Hepatocyte (in vitro differentiated cells): ENCODE data around the gene MAGEA11.

ENCODE experiments used
- EZH2 ChIP-seq: fragments of 200-600 bp; sonication (generic); IDR thresholded peaks from 2 replicates; pipeline ENCODE4 v1.6.1; 2016; ENCODE audit warnings: antibody characterized with exemption, mild to moderate bottlenecking, borderline replicate concordance
- TF ChIP-seq, protein P1 (sequence below): fragments of 200-600 bp; sonication (generic); IDR thresholded peaks from 2 replicates; pipeline ENCODE4 v1.5.1; 2016; ENCODE audit warnings: antibody characterized with exemption, mild to moderate bottlenecking; ENCODE audit not compliant: poor library complexity

DNA sequence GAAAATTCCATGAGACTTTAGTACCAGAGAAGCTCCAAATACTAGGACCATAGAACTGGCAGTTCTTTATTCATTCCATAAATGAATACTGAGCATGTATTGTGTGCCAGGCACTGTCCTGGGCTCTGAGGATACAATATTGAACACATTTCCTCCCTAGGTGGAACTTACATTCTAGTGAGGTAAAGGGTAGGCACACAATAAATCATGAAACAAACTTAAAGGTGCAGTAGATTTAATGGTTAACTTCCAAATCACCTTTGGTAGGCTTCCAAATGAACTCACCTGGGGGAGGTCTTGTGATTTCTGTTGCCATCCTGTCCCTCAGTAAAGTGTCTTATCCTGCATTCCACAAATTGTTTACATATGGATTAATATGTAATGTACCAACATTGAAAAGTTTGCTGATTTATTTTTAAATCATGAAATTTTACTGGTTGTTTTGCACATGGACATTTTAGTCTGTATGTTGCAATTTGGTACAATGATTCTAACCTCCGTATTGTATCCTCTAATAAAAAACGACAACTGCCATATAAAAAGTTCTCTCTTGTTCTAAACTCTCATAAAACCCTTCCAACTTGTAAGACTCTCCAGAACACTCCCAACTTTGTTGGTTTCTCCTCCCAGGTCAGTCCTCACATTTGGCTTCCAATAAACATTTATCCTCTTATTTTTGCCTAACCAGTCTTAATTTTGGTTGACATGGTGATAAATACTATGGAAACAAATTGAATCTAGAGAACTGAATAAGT is 4.5 kb upstream of the MAGEA11 start:
- no peak for TF ChIP-seq EZH2
- TF ChIP-seq, protein P1, sequence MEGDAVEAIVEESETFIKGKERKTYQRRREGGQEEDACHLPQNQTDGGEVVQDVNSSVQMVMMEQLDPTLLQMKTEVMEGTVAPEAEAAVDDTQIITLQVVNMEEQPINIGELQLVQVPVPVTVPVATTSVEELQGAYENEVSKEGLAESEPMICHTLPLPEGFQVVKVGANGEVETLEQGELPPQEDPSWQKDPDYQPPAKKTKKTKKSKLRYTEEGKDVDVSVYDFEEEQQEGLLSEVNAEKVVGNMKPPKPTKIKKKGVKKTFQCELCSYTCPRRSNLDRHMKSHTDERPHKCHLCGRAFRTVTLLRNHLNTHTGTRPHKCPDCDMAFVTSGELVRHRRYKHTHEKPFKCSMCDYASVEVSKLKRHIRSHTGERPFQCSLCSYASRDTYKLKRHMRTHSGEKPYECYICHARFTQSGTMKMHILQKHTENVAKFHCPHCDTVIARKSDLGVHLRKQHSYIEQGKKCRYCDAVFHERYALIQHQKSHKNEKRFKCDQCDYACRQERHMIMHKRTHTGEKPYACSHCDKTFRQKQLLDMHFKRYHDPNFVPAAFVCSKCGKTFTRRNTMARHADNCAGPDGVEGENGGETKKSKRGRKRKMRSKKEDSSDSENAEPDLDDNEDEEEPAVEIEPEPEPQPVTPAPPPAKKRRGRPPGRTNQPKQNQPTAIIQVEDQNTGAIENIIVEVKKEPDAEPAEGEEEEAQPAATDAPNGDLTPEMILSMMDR, result no peak
